Activated gamma-delta T cell treated with Interleukin-2 at 50 U/mL for 16 hours (primary cell): ENCODE results near the gene SRBD1.

Experiments used
- DNase-seq: peaks from one replicate; pipeline ENCODE4 v3.0.0-alpha.2; 2020

SRBD1 gene

GRCh38 chr2:45412754-45413379, 198.2 kb downstream of the SRBD1 start:
- no peak for DNase-seq

GRCh38 chr2:45409677-45410076, 201.4 kb downstream of the SRBD1 start:
- DNase-seq: no peak

- DNase-seq: no peak
Measured at GRCh38 chr2:45406621-45407020, 204.4 kb downstream of the SRBD1 start.

- DNase-seq: no peak
Measured at GRCh38 chr2:45404807-45405297, 206.2 kb downstream of the SRBD1 start.

DNA sequence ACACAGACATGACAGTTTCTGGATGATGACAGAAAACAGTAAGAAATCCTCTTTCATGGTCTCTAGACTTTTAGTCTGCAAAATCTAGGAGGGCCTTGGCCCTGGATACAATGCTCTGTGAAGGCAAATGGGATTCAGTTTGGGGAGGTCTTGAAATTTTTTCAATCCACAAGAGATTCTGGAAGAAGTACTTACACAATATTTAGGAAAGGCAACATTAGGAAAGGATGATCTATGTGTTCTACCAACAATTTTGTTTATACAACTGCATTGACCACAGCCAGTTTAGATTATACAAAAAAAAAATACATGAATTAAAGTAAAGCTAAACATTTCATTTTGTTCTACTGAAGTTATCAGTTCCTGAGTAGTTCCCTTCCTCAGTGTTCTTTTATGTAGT, 208.0 kb downstream of the SRBD1 start:
- no peak for DNase-seq

DNA sequence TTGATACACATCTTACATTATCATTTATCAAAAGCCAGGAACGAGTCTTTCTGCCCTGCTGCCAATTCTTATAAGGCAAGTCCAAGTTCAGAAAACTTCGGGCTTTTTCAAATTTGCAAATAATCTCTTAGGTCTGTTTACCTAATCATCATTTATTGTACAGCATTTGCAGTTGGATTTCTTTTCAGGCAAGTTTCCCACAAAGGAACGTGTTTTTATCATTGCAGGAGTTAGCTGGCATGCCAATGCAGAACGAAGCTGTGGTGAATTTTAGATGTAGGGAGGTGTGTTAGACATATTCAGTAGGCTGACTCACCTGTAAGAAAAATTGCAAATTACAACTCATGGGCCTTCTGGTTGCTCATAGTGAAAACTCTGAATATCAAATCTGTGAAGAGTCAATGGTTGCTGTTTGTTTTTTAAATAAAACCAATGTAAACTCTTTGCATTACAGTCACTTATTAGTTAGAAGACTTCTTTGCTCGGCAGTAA, 209.6 kb downstream of the SRBD1 start:
- no peak for DNase-seq

DNA sequence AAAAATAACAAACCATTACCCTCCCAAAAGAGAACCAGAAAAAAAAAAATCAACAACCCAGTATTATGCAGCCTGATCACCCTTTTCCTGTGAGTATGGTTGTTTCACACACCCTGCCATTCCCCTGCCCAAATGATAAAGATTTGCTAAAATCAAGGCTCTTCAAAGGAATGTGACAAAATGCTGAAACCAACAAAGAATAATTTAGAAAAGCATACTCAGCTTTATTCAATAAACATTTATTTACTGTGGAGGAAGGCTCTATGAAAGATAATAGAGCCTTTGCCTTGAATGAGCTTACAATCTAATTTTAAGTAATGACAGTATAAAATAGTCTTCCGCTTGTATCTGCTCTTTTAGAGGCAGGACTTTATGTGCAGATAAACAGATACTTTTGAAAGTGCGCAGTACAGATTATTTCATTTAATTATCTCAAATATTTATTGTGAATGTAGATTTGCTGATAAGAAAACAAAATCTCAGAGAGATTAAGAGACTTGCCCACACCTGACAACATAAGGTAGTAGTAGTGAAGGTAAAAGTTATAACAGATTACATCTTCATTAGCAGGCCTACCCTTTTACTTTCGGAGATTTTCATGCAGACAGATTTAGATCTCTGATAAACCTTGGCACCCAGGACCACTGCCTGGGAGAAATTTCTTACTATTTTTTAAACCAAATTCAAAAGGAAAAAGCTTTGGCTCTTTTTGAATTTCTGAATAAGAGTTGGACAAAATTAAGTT, 211.9 kb downstream of the SRBD1 start:
- DNase-seq: no peak

GRCh38 chr2:45397292-45397691, 213.8 kb downstream of the SRBD1 start:
- DNase-seq: no peak

- no peak for DNase-seq
Measured at GRCh38 chr2:45396671-45397070, 214.4 kb downstream of the SRBD1 start.

DNA sequence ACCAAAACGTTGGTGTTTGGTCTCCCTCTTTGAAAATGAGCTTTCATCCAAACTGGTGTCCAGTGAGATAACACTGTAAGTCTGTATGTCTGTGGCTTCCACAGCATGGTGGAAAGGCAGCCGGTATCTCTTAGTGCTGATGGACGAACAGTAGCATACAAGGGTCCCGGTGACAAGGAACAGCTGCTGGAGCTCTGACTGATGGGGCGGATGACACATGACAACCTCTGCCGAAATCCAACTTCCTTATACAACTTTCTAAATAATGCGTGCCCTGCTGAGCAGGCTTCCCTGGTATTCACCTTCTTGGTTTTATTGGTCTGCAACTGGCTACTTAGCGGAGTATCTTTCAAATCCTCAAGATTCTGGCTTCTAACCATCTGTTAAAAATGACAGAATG, 216.2 kb downstream of the SRBD1 start:
- DNase-seq: no peak

DNA sequence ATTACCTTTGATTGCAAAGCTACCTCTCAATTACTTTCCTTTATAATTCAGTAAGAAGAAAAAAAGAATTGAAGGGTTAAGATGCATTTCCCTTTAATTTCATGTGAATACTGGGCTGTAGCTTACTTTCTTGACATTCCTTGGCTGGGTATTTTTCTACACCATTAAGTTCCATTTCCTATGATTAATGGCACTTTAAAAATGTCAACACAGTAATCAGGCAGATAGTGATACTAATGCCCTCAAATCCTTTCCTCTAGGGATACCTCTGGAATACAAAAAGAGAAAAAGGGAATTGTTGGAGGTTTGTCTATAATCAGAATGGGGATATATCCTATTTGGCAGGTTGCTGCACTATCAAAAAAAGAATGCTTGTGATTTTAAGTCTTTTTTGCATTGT, 216.9 kb downstream of the SRBD1 start:
- no peak for DNase-seq

GRCh38 chr2:45391866-45392265, 219.2 kb downstream of the SRBD1 start:
- DNase-seq: no peak

GRCh38 chr2:45390861-45391260, 220.2 kb downstream of the SRBD1 start:
- no peak for DNase-seq

DNA sequence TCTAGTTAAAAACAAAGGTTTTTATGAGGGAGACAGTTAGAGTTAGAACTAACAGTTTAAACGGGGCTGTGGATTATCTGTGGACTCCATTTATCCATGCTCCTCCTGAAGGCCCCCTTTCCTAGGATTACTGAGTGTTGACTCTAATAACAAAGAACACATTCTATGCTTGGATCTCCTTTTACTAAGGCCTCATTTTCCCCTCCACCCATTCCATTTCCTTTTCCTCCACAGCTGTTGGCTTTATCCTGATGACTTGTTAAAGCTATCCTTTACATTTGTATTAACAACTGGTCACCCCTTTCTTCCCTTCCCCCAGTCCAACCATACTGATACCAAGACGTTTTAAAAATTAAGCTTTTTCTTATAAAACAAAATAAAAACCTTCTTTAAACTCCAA, 220.6 kb downstream of the SRBD1 start:
- DNase-seq: no peak

DNA sequence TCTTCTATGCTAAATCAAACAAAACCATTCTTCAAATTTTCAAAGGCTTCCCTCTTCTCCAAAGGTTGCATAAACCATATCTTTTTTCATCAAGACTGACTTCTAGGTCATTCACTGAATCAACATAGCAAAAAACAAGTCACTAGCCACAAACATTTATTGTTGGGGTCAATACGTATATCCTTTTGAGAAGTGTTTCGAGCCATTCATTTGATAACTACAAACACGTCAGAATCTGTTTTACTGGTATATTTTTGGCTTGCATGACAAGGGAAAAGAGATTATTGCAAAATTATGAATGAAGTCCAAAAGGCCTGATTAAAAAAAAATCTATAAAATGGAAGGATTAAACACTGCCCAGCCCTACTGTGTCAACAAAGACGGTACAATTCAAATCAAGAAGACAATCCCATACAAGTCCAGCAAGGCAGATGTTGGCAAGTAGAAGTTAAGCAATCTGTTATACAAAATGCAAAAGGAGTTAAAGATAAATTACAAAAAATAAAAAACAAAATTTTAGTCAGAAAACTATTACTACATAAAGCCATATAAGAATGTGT, 222.4 kb downstream of the SRBD1 start:
- DNase-seq: no peak

- DNase-seq: no peak
Measured at GRCh38 chr2:45382744-45383143, 228.3 kb downstream of the SRBD1 start.

DNA sequence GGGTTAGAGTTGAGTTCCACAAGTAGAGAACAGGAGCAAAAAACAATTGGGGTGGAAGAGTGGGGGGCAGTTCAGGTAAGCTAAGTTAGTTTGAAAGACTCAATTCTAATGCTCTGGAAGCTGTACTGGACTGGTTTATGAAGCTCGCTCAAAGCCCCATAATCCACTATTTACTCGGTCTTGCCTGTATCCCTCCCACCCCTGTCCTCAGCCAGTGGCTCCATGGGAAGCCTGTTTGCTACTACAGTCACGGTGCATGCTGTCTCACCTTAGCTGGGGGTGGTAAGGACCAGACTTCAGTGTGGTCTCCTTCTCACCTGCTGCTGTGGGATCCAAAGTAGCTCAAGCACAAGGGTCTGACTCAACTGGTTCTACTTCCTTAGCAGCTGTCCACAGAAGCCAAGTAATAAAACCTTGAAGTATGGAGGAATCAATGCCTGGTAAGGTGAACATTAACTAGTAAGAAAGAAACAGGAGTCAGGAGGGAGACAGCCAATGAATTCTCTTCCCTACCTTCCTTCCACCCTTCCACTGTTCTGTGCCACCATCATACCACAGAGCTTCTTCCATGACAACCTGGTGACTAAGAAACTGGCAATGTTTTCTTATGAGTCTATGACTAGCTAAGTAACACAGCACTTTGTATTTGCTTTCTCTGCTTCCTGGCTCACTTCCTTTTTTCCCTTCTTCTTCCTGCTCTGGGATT, 230.8 kb downstream of the SRBD1 start:
- no peak for DNase-seq

- no peak for DNase-seq
Measured at GRCh38 chr2:45379399-45380087, 231.5 kb downstream of the SRBD1 start.

DNA sequence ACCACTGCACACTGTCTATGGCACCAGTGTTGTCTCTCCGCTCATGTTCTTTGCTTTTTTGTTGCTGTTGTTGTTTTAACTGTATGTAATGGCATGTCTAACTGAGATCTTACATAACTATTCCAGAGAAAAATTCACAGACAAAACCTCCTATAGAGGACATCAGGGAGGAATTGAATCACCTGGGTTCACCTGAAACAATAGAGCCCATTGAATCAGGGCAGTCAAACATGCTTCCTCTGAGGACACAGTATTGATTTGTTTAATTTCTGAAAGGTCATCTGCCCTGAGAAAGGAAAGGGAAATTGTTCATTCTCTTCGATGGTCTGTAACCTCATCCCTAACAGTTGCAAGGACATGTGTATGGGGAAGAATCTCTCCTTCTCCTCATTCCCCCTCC, 237.5 kb downstream of the SRBD1 start:
- DNase-seq: no peak

DNA sequence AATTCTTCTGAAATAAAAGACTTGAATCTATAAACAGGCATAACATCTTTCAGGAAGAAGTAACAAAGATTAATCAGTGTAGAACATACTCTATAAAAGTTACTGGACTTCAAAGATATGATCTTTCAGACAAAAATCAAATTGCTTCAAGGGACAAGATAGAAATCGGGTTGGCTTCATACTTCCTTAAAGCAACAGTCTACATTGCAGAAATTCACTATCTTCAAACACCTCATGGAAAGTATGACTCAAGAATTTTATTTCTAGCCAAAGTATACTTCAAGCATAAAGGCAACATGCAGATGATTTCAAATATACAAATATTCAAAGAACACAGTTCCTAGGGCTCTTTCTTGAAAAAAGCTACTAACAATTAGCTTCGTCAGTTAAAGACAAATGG, 240.7 kb downstream of the SRBD1 start:
- no peak for DNase-seq

DNA sequence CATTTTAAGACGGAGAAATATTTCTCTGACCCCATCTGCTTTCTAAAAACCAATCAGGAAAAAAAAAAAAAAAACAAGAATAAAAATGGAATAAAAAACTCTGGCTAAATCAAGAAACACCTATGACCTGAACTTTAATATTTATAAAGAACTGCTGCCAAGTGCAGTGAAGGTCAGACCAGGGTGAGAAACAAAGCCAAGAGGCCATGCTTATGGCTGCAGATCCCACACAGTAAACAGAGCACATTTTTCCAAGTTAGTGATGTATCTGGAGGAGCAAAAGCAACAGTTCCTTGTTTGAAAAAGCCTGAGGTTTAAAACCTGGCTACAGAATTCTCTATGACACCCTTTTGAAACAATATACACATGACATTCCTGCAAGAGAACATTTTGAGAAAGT, 242.3 kb downstream of the SRBD1 start:
- DNase-seq: no peak

- DNase-seq: no peak
Measured at GRCh38 chr2:45361666-45362065, 249.4 kb downstream of the SRBD1 start.

DNA sequence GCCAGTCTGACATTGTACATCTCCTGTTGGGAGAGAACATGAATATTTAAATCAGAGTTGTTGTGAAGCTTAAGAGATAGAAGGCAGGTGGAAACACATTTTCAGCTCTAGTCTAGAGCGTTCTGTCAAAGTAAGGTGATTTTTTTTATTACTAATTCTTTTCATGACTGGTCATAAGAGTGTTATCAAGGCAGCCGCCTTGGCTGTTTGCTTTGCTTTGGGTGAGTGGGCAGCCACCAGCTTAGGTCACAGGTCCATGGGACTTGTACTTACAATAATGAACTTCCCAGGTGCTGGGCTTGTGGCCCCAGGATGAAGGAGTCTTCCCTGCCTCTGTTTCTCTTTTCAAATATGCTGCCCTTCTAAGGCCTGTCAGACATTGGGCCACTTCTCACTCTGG, 256.3 kb downstream of the SRBD1 start:
- DNase-seq: no peak
